Measurements from ENCODE around the gene TBC1D4.

DNA sequence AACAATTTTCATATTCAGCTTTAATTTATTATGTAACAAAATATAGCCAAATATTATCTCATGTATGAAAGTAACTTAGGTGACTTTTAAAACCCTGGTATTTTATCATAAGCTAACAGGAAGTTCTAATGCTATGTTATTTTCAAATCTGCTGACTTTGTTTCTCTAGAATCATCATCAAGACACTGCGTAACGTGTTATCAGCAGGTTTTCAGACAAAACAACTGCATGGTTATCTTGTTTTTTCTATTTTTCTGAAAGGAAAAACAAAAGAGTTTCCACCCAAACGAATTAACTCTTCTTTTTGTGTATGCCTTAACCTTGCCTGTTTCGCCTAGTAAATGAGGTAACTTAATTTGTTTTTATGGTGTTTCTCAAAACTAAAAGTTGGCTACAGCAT is 156.3 kb downstream of the TBC1D4 start:
- no peak for TF ChIP-seq EZH2 (optimal IDR thresholded peaks at IDR 0.05; ENCODE audit: low read depth, low read length)
- TF ChIP-seq, protein P1, sequence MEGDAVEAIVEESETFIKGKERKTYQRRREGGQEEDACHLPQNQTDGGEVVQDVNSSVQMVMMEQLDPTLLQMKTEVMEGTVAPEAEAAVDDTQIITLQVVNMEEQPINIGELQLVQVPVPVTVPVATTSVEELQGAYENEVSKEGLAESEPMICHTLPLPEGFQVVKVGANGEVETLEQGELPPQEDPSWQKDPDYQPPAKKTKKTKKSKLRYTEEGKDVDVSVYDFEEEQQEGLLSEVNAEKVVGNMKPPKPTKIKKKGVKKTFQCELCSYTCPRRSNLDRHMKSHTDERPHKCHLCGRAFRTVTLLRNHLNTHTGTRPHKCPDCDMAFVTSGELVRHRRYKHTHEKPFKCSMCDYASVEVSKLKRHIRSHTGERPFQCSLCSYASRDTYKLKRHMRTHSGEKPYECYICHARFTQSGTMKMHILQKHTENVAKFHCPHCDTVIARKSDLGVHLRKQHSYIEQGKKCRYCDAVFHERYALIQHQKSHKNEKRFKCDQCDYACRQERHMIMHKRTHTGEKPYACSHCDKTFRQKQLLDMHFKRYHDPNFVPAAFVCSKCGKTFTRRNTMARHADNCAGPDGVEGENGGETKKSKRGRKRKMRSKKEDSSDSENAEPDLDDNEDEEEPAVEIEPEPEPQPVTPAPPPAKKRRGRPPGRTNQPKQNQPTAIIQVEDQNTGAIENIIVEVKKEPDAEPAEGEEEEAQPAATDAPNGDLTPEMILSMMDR (IDR thresholded peaks at IDR 0.05; ENCODE audit: low read length): no peak
